HG03439 (cell line): Measurements from ENCODE around the gene NCEH1.

ENCODE experiments used
- ATAC-seq: cut with Tn5 transposase; IDR thresholded peaks from one replicate; pipeline ENCODE4 v1.9.1; 2021; ENCODE audit warnings: mild to moderate bottlenecking, moderate library complexity; ENCODE audit not compliant: unreplicated experiment

NCEH1 gene

DNA sequence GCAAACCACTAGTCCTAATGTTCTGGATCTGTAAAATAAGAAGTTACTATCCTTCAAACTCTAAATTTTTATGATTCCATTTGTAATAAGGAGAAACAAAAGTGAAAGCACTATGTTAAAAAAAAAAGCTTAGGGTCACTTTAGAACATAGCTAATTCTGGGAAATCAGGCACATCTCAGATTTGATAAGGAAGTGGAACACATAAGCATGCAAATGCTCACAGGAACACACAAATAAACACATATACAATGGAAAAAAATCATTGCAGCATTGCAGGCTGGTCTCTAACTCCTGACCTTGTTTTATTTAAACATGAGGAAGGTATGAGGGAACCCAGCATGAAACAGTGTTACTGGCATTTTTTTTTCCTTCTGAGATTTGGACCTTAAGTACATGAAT is 124.4 kb downstream of the NCEH1 start:
- ATAC-seq, result no peak

DNA sequence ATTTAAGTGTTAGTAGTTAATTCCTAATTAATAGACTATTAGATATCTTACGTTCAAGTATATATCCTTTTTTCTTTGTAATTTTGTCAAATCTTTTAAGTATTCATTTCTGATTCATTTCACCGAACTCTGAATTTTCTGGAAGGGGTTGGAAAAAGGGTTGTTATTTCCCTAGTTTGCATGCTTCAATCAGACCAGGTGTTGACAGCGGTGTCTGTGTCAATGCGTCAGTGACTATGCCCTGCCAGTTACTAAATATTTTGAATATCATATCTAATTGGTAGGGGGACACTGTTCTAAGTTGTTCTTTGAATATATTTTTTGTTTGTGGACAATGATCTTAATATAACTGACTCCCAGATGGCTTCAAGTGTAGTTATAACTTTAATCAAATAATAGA is 124.9 kb downstream of the NCEH1 start:
- no peak for ATAC-seq

GRCh38 chr3:172582712-172583111 is 128.2 kb downstream of the NCEH1 start:
- no peak for ATAC-seq

DNA sequence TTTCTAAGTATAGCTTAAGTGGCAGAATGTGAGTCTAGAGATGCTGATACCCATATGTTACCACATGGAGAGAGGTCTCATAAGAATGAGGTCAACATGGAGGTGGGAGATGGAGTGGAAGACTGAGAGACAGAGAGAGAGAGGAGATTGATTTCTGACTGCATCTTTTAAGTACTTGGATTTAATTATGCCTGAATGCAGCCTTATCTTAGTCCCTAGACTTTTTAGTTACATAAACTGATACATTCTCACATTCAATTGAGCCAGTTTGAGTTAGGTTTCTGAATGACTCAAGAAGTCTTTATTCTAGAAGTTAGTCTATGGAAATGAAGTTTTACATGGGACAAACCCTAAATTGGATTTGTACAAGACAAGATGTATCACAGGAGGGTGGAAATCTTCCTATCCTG is 129.1 kb downstream of the NCEH1 start:
- ATAC-seq, result no peak

- ATAC-seq, result peak; percentile 76
Measured at GRCh38 chr3:172580680-172581401, 130.0 kb downstream of the NCEH1 start.
